SK-N-MC (cell line): Measurements from ENCODE around the gene OR51V1.

Source experiments
- DNase-seq: peaks from one replicate; pipeline ENCODE4 v3.0.0-alpha.2; 2011; ENCODE audit warnings: low read depth, low spot score
- H3K27ac ChIP-seq: fragments of 200-600 bp; sonication (generic); 2 replicates; pipeline ENCODE4 v1.5.1; 2016; ENCODE audit warnings: mixed run types
- H3K36me3 ChIP-seq: fragments of 200-600 bp; sonication (generic); 2 replicates; pipeline ENCODE4 v1.6.1; 2017; ENCODE audit warnings: antibody characterized with exemption, low read length, mixed read lengths; ENCODE audit not compliant: insufficient read depth
- H3K4me3 ChIP-seq: fragments of 200-600 bp; sonication (generic); 2 replicates; pipeline ENCODE4 v1.5.1; 2016
- H3K9ac ChIP-seq: fragments of 200-600 bp; sonication (generic); 2 replicates; pipeline ENCODE4 v1.8.0; 2017; ENCODE audit warnings: mixed run types, mixed read lengths; ENCODE audit not compliant: insufficient read length
- H3K9me3 ChIP-seq: fragments of 200-600 bp; sonication (generic); 2 replicates; pipeline ENCODE4 v1.6.1; 2017; ENCODE audit warnings: low read depth, mild to moderate bottlenecking, antibody characterized with exemption, low read length, moderate library complexity, mixed read lengths
- EZH2 ChIP-seq: fragments of 200-600 bp; sonication (generic); IDR thresholded peaks from one replicate; pipeline ENCODE4 v1.6.1; 2017; ENCODE audit warnings: antibody characterized with exemption
- FOXP2 ChIP-seq: optimal IDR thresholded peaks from 2 replicates; pipeline ENCODE3; 2011; ENCODE audit warnings: mild to moderate bottlenecking, moderate library complexity; ENCODE audit not compliant: insufficient read depth; ENCODE audit errors: extremely low read length, control extremely low read depth
- POLR2AphosphoS5 ChIP-seq: IDR thresholded peaks from 2 replicates; pipeline ENCODE4 v1.6.1; 2012; ENCODE audit warnings: mild to moderate bottlenecking, low read depth, low read length, borderline replicate concordance

OR51V1 gene

DNA sequence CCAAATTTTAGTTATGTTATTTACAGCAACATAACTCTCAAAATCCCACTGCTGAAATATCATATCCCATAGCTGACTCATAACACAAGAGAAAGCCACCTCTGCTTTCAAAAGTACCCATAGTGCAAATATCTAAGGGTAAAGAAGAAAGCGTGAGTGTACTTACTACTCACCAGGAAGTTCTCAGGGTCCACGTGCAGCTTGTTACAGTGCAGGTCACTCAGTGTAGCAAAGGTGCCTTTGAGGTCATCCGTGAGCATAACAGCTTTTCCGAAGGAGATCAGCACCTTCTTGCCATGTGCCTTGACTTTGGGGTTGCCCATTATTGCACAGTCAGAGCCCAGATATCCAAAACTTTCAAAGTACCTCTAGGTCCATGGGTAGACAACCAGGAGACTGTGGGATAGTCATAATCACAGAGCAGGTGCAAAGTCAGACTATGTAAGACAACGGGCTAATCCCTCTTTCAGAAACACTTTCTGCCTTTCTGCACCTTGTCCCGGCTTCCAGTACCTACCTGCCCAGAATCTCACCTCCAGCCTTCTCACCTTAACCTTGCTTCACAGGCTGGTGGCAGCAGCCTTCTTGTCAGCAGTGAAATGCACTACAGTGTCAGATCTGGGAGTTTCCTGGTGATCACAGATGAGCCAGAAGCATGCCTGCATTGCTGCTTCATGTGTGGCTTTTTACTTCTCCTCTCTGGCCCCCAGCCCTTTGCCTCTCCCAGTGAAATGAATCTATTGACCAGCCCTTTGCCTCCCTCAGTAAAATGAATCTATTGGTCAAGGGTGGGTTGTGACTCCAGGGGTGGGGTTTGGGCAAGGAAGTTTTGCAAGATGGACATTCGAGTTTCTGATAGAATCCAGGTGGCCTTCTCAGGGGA is 42.7 kb upstream of the OR51V1 start:
- H3K4me3 ChIP-seq, result no peak overlapping the region
- TF ChIP-seq POLR2AphosphoS5, result no peak
- no peak for TF ChIP-seq EZH2
- TF ChIP-seq FOXP2, result no peak
- no peak overlapping the region for H3K9ac ChIP-seq
- no peaks in the 10 kb centered on the region for H3K36me3 ChIP-seq
- H3K9me3 ChIP-seq, result no peaks in the 10 kb centered on the region
- DNase-seq, result no peak
- H3K27ac ChIP-seq, result no peak overlapping the region

- DNase-seq, result no peak
- no peak overlapping the region for H3K9ac ChIP-seq
- H3K27ac ChIP-seq, result no peak overlapping the region
Measured at GRCh38 chr11:5242208-5242607, 41.7 kb upstream of the OR51V1 start.

DNA sequence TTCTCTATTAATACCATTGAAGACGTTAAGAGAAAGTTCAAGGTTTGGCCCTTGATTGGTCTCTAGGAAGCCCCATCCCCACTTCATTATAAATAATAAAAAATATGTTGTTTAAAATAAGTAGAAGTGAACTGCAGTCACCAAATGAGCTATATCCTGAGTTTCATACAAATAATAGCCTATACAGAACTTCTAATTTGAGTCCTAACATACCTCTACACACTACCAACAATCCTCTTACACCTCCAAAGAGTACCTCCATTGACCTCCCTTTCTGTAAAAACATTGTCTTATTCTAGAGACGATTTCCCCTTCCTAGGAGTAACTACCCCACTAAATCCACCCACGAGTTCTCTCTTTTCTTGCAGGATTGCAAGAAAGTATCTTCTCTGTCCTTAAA is 41.0 kb upstream of the OR51V1 start:
- no peaks in the 10 kb centered on the region for H3K9me3 ChIP-seq
- TF ChIP-seq POLR2AphosphoS5, result no peak
- no peak for TF ChIP-seq EZH2
- no peak for TF ChIP-seq FOXP2
- no peak for DNase-seq
- no peaks in the 10 kb centered on the region for H3K36me3 ChIP-seq
- H3K4me3 ChIP-seq, result no peak overlapping the region
- no peak overlapping the region for H3K27ac ChIP-seq
- H3K9ac ChIP-seq, result no peak overlapping the region

More at GRCh38 chr11:5242208-5242607, 41.7 kb upstream of the OR51V1 start:
- TF ChIP-seq POLR2AphosphoS5 (no peak), EZH2 (no peak), FOXP2 (no peak)
- Histone ChIP-seq H3K36me3 (no peaks in the 10 kb centered on the region), H3K9me3 (no peaks in the 10 kb centered on the region), H3K4me3 (no peak overlapping the region)

DNA sequence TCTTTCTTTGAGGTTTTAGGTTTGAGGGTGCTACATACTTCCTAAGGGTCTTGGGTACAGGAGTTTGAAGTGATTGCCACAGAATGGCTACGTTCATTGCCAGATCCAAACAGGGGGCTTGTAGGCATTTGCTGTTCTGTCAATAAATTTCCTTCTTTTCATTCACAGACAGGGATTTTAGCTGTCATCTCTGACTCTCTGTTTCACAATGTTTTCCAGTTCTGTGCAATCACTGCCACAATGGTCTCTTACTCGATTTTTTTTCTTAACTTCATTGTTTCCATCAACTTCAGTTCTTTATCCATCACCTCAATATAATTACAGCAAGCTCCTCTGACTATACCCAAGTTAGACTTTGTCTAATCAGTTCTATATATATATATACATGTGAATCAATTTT is 40.0 kb upstream of the OR51V1 start:
- H3K27ac ChIP-seq, result no peak overlapping the region
- H3K9ac ChIP-seq, result no peak overlapping the region

DNA sequence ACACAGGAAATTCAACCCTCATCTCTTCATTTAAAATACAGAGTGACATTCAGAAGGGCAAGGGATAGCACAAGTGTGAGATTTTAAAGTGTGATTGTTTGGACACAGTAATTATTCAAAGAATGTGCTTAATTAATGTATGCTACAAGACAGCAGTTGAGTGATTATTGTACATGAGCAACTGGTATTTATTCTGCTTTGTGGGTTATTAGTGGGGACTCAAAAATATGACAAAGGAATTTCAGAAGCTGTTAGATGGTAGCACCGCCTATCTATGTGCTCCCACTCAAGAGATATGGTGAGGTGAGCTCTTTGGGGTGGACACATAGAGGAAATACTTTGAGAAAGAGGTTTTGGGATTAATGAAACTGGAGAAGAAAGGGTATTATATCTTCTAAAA is 39.6 kb upstream of the OR51V1 start:
- no peak for DNase-seq

More for the DNA sequence above, 40.0 kb upstream of the OR51V1 start:
- DNase-seq, result no peak
- Histone ChIP-seq H3K36me3 (no peaks in the 10 kb centered on the region), H3K4me3 (no peak overlapping the region), H3K9me3 (no peaks in the 10 kb centered on the region)
- TF ChIP-seq FOXP2 (no peak), POLR2AphosphoS5 (no peak)

DNA sequence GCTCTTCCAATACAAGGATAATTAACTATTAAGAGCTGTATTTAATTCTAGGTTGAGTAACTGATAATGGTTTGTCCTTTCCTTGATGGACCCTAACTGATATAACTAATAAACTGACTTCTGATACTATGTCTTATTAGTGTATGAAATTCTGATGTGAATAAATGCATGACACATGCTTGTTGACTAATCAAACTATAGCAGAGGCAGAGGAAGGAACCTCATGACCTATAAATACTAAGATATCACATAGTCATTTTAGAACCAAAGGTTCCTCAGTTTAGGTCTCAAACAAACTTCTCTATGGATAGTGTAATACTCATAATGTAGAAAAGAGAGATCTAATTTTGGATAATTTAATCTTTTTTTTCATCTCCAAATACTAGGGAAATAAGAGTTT is 38.6 kb upstream of the OR51V1 start:
- no peak overlapping the region for H3K9ac ChIP-seq
- no peak overlapping the region for H3K4me3 ChIP-seq
- TF ChIP-seq FOXP2 (no peak), EZH2 (no peak), POLR2AphosphoS5 (no peak)
- no peak overlapping the region for H3K27ac ChIP-seq
- no peaks in the 10 kb centered on the region for H3K9me3 ChIP-seq
- no peak for DNase-seq
- H3K36me3 ChIP-seq, result no peaks in the 10 kb centered on the region

More for the DNA sequence above, 39.6 kb upstream of the OR51V1 start:
- Histone ChIP-seq H3K4me3 (no peak overlapping the region), H3K36me3 (no peaks in the 10 kb centered on the region), H3K27ac (no peak overlapping the region), H3K9ac (no peak overlapping the region), H3K9me3 (no peaks in the 10 kb centered on the region)
- no peak for TF ChIP-seq POLR2AphosphoS5
- TF ChIP-seq FOXP2, result no peak
- no peak for TF ChIP-seq EZH2

- Histone ChIP-seq H3K36me3 (no peaks in the 10 kb centered on the region), H3K27ac (no peak overlapping the region), H3K9ac (no peak overlapping the region), H3K4me3 (no peak overlapping the region), H3K9me3 (no peaks in the 10 kb centered on the region)
- no peak for DNase-seq
- TF ChIP-seq POLR2AphosphoS5 (no peak), EZH2 (no peak), FOXP2 (no peak)
Measured at GRCh38 chr11:5238486-5238885, 38.0 kb upstream of the OR51V1 start.

DNA sequence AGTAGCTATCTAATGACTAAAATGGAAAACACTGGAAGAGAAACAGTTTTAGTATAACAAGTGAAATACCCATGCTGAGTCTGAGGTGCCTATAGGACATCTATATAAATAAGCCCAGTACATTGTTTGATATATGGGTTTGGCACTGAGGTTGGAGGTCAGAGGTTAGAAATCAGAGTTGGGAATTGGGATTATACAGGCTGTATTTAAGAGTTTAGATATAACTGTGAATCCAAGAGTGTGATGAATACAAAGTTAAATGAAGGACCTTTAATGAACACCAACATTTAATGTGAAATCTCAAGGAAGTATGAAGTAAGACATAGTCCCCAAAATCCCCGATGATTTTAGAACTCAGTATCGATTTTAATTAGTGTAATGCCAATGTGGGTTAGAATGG is 36.9 kb upstream of the OR51V1 start:
- DNase-seq, result no peak
- Histone ChIP-seq H3K4me3 (no peak overlapping the region), H3K9me3 (no peaks in the 10 kb centered on the region), H3K36me3 (no peaks in the 10 kb centered on the region), H3K9ac (no peak overlapping the region), H3K27ac (no peak overlapping the region)
- TF ChIP-seq POLR2AphosphoS5 (no peak), FOXP2 (no peak), EZH2 (no peak)

DNA sequence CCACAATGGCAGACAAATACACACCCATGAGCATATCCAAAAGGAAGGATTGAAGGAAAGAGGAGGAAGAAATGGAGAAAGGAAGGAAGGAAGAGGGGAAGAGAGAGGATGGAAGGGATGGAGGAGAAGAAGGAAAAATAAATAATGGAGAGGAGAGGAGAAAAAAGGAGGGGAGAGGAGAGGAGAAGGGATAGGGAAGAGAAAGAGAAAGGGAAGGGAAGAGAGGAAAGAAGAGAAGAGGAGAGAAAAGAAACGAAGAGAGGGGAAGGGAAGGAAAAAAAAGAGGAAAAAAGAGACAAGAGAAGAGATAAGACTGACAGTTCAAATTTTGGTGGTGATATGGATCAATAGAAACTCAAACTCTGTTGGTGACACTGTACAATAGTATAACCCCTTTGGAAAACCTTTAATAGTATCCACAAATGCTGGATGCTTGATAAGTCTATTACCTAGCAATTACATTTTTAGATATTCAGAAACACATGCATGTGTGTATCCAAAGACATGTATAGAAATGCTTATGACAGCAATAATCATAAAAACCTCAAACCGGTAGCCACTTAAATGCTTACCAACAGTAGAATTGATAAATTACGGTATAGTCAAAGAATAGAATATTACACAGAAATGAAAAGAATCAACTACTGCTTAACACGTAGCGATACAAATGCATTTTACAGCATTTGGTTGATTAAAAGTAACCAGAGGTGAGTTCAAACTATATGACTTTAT is 35.0 kb upstream of the OR51V1 start:
- H3K27ac ChIP-seq, result no peak overlapping the region
- H3K4me3 ChIP-seq, result no peak overlapping the region
- H3K9ac ChIP-seq, result no peak overlapping the region
- TF ChIP-seq EZH2 (no peak), FOXP2 (no peak), POLR2AphosphoS5 (no peak)
- H3K9me3 ChIP-seq, result no peaks in the 10 kb centered on the region
- H3K36me3 ChIP-seq, result no peaks in the 10 kb centered on the region
- DNase-seq, result no peak
